Measurements from ENCODE around the gene LRP1B.

GRCh38 chr2:140526575-140526974, 1604.2 kb downstream of the LRP1B start:
- TF ChIP-seq CTCF (IDR thresholded peaks at IDR 0.05) (no peak), POLR2A (IDR thresholded peaks at IDR 0.05) (no peak)

Measured in right lobe of liver (tissue), 4 donors.